Ishikawa (cell line): Measurements from ENCODE around the gene ACOXL.

ENCODE experiments used
- CEBPB ChIP-seq: IDR thresholded peaks from 2 replicates; pipeline ENCODE4 v1.6.1; 2012
- CREB1 ChIP-seq: IDR thresholded peaks from 2 replicates; pipeline ENCODE4 v1.6.1; 2012; ENCODE audit warnings: low read depth
- EGR1 ChIP-seq: IDR thresholded peaks from 2 replicates; pipeline ENCODE4 v1.6.1; 2012
- EP300 ChIP-seq: IDR thresholded peaks from 2 replicates; pipeline ENCODE4 v1.6.1; 2012; ENCODE audit warnings: borderline replicate concordance
- FOXM1 ChIP-seq: IDR thresholded peaks from 2 replicates; pipeline ENCODE4 v1.6.1; 2012; ENCODE audit warnings: low read depth, borderline replicate concordance
- NFIC ChIP-seq: IDR thresholded peaks from 2 replicates; pipeline ENCODE4 v1.6.1; 2012
- RAD21 ChIP-seq: IDR thresholded peaks from 2 replicates; pipeline ENCODE4 v1.6.1; 2012; ENCODE audit warnings: low read depth
- TAF1 ChIP-seq: IDR thresholded peaks from 2 replicates; pipeline ENCODE4 v1.6.1; 2012; ENCODE audit warnings: low read depth, mild to moderate bottlenecking
- TCF12 ChIP-seq: IDR thresholded peaks from 2 replicates; pipeline ENCODE4 v1.6.1; 2012; ENCODE audit warnings: low read depth
- TEAD4 ChIP-seq: IDR thresholded peaks from 2 replicates; pipeline ENCODE4 v1.6.1; 2012
- YY1 ChIP-seq: IDR thresholded peaks from 2 replicates; pipeline ENCODE4 v1.6.1; 2012; ENCODE audit warnings: low read depth
- ZBTB7A ChIP-seq: IDR thresholded peaks from 2 replicates; pipeline ENCODE4 v1.6.1; 2012; ENCODE audit warnings: low read depth
- TF ChIP-seq, protein P1 (sequence below): IDR thresholded peaks from 2 replicates; pipeline ENCODE4 v1.6.1; 2012; ENCODE audit warnings: low read depth, mild to moderate bottlenecking
- TF ChIP-seq, protein P2 (sequence below): IDR thresholded peaks from 2 replicates; pipeline ENCODE4 v1.6.1; 2012
- TF ChIP-seq, protein P3 (sequence below): IDR thresholded peaks from 2 replicates; pipeline ENCODE4 v1.6.1; 2012

The ACOXL gene

DNA sequence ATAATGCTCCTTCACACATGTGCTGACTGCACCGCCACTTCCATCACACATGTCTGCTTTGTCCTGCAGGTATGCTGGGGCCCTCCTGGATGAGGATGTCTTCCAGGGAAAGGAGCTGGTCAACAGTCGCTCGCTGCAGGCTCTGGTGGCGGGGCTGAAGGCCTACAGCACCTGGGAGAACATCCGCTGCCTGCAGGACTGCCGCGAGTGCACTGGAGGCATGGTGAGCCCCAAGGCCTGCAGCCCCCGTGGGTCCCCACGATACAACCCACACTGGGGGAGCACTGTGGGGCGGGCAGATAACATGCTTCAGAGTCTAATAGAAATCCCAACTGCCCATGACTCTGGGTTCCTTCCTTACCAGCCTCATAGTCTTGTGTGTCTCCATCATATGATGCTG, 201.0 kb downstream of the ACOXL start:
- TF ChIP-seq EGR1 (no peak), TAF1 (no peak), FOXM1 (no peak), YY1 (no peak)
- TF ChIP-seq, protein P1, sequence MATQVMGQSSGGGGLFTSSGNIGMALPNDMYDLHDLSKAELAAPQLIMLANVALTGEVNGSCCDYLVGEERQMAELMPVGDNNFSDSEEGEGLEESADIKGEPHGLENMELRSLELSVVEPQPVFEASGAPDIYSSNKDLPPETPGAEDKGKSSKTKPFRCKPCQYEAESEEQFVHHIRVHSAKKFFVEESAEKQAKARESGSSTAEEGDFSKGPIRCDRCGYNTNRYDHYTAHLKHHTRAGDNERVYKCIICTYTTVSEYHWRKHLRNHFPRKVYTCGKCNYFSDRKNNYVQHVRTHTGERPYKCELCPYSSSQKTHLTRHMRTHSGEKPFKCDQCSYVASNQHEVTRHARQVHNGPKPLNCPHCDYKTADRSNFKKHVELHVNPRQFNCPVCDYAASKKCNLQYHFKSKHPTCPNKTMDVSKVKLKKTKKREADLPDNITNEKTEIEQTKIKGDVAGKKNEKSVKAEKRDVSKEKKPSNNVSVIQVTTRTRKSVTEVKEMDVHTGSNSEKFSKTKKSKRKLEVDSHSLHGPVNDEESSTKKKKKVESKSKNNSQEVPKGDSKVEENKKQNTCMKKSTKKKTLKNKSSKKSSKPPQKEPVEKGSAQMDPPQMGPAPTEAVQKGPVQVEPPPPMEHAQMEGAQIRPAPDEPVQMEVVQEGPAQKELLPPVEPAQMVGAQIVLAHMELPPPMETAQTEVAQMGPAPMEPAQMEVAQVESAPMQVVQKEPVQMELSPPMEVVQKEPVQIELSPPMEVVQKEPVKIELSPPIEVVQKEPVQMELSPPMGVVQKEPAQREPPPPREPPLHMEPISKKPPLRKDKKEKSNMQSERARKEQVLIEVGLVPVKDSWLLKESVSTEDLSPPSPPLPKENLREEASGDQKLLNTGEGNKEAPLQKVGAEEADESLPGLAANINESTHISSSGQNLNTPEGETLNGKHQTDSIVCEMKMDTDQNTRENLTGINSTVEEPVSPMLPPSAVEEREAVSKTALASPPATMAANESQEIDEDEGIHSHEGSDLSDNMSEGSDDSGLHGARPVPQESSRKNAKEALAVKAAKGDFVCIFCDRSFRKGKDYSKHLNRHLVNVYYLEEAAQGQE = no peak

DNA sequence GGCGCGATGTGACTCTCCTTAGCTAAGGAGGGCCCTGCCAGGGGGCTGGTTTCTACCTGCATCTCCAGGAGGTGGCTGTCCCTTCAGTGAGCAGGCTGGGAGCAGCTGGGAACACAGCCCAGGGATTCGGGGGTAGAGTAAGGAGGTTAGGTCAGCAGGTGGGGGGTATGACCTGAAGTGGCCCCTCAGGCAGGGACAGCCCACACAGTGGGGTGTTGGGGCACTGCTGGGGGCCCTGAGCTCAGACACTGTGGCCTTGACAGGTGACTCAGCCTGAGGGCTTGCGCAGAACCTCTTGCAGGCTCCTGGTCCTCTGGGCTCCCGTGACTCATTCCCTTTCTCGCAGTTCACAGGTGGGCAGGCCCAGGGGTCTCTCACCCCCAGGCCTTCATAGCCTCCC, 202.6 kb downstream of the ACOXL start:
- TF ChIP-seq CEBPB (no peak), NFIC (no peak), TEAD4 (no peak), ZBTB7A (no peak)

DNA sequence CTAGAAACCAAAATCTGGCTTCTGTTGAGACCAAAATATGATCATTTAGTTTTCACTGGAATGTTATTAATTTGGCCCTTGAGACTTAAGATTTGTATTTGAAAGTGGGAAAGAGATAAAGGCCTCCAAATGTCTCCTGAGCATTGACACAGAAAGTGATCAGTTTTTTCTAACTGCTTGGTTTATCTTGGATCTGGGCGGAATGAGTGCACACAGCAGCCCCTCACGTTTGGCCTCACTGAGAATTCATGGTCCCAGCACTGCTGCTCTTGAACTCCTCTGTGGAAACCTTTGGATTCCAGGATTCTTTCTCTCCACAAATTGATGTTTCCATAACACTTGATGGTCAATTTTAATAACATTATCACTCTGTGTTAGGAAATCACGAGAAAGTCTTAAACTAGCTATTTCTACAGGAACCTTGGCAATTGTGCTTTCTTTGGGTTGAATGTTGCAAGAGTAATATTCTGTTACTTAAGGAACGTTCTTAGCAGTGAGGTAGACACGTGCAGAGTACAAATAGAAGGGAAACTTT, 208.1 kb downstream of the ACOXL start:
- TF ChIP-seq TEAD4 = no peak
- TF ChIP-seq EP300 = no peak
- TF ChIP-seq TCF12 = no peak
- TF ChIP-seq, protein P2, sequence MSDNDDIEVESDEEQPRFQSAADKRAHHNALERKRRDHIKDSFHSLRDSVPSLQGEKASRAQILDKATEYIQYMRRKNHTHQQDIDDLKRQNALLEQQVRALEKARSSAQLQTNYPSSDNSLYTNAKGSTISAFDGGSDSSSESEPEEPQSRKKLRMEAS = no peak
- TF ChIP-seq EGR1 = no peak
- no peak for TF ChIP-seq TAF1
- TF ChIP-seq, protein P3, sequence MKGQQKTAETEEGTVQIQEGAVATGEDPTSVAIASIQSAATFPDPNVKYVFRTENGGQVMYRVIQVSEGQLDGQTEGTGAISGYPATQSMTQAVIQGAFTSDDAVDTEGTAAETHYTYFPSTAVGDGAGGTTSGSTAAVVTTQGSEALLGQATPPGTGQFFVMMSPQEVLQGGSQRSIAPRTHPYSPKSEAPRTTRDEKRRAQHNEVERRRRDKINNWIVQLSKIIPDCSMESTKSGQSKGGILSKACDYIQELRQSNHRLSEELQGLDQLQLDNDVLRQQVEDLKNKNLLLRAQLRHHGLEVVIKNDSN = no peak
- TF ChIP-seq CREB1 = no peak
- TF ChIP-seq NFIC = no peak
- no peak for TF ChIP-seq YY1

DNA sequence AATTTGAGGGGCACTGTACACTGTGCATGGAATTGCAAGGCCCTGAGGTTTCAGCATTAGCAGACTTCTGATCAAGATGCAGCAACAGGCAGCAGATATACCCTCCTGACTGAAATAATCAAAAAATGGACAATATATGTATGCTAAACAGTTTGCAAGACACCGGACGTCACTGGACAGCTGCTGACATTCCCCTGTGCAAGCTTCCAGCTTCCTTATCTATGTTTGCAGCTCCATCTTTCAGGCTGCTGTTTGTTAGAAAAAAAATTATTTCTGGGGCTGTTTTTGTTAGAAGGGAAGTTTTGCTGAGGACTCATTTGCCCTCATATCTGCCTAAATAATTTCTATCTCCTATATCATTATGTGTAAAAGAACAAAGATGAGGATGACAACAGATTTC, 208.9 kb downstream of the ACOXL start:
- TF ChIP-seq YY1 (no peak), NFIC (no peak), EP300 (no peak), TEAD4 (no peak), ZBTB7A (no peak), TCF12 (no peak), EGR1 (no peak), FOXM1 (no peak), RAD21 (no peak), TAF1 (no peak), CEBPB (no peak), CREB1 (no peak)
- TF ChIP-seq, protein P2 = no peak
- TF ChIP-seq, protein P1 = no peak
- TF ChIP-seq, protein P3 = no peak

DNA sequence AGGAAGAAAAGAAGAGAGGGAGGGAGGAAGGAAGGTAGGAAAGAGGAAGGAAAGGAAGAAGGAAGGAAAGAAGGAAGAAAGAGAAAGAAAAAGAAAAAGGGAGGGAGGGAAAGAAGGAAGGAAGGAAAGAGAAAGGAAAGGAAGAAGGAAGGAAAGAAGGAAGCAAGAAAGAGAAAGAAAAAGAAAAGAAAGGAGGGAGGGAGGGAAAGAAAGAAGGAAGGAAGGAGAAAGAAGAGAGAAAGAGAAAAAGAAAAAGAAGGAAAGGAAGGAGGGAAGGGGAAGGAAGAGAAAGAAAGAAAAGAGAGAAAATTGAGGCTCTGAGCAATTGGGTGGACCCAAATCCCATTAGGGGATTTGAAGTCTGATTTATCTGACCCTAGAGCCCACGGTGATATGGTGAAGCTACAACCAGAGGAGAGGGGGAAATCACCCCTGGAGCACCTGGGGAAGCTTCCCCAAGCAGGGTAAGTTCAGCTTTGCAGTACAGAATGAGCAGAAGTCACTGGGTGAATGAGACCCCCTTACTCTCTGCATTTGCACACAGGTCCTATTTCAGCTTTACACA, 210.8 kb downstream of the ACOXL start:
- TF ChIP-seq TEAD4 (no peak), FOXM1 (no peak), YY1 (no peak), ZBTB7A (no peak), EGR1 (no peak), NFIC (no peak), RAD21 (no peak), TAF1 (no peak), CREB1 (no peak), CEBPB (no peak), EP300 (no peak)
- TF ChIP-seq, protein P2 = no peak
- TF ChIP-seq, protein P3 = no peak
- TF ChIP-seq, protein P1 = no peak
